HG03060 (cell line): Measurements from ENCODE around the gene KIF16B.

Experiments
- ATAC-seq: cut with Tn5 transposase; IDR thresholded peaks from one replicate; pipeline ENCODE4 v1.9.1; 2021; ENCODE audit warnings: low read depth, moderate number of reproducible peaks; ENCODE audit not compliant: unreplicated experiment

KIF16B gene

DNA sequence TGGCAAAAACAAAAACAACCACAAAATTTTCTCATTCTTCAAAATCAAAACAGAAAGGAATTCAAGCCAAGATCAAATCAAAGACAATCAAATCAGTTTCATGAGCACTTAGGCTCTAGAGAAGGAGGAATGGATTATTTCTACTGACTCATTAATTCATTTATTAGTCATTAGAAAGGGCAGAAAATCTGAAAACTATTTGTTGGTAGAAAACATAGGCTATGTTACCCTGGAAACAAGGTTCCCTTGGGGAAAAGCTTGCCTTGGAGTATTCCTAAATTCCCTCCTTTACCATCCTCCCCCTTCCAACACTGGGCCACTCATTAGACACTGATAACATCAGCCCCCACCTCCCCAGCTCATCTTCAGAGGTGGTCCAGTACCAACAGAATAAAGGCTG, 17.5 kb downstream of the KIF16B start:
- ATAC-seq = no peak

DNA sequence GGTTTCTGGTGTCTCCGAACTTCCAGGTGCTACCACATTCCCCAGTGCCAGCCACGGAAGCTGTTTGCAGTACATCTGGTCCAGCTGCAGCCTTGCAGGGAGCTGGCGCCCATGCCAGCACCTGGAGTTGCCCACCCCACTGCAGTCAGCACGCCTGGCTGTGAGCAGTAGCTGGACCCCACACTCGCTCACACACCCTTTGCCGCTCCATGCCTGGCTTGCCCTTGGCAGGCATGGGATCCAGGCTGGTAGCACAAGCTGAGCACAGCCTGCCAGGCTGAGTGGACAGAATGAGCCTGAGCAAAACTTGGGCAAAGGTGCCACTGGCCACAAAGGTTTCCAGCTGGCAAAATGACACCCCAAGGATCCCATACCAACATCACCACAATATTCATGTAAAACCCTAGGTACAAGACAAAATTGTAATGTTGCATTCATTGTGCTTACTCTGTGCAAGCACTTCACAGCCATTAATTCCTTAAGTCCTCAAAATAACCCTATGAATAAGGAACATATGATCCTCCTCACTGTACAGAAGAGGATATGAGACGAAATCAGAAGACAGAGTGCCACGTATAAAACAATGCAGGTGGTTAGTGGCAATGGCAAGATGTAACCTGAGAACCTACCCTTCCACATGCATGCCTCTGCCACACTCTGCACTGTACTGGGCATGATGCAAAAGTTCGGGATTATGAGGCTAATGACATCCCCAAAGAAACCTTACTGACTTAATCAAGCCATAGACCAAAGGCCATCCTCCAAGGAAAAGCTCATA, 18.3 kb downstream of the KIF16B start:
- no peak for ATAC-seq

DNA sequence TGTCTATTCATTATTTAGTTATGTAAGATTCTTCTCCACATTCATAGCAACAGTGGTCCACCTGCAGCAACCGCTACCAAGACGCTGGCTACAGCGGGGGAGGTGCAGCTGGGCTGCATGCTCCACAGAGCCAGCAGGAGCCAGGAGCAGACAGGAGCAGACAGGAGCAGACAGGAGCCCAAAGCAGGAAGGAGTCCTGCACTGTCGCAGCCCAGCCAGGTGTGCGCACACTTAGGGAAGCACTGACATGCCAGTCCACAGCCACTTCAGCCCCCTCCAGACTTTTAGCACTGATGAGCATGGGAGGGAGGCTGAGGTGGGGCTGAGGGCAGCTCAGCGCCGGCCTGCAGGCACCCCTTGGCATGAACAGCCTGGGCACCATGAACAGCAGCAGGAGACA, 19.6 kb downstream of the KIF16B start:
- no peak for ATAC-seq

DNA sequence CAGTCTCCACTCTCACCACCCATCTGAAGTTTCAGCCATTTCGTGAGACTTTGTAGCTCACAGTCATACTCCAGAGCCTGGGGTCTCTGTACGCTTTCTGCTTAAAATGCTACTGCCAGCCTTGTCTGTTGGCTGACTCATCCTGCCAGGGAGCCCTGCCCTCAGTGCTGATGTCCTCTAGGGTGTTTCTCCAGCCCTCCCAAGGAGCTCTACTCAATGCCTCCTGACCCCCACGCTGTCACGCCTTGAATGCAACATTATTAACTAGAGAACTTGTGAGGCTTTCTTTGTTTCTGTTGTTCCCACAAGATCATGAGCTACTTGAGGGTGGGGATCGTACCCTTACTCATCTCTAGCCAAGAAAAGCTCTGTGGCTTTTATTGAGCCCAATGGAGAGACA, 20.1 kb downstream of the KIF16B start:
- ATAC-seq = no peak

DNA sequence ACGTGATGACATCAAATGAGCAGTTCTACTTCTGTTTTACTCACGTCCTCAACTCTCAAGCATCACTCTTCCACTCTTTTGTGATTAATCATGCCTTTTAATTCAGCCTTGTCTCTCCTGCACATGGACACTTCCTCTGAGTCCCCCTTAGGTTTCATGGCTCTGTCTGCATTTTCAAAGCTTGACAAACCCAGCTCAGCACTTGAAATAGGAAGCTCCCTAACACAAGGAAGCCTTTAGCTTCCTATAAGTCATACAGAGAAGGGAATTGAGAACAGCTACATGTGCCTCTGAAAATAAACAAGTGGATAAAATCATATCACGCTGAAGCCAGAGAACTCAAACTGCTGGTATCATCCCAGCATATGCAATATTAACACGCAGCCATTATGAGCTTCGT, 21.2 kb downstream of the KIF16B start:
- no peak for ATAC-seq

DNA sequence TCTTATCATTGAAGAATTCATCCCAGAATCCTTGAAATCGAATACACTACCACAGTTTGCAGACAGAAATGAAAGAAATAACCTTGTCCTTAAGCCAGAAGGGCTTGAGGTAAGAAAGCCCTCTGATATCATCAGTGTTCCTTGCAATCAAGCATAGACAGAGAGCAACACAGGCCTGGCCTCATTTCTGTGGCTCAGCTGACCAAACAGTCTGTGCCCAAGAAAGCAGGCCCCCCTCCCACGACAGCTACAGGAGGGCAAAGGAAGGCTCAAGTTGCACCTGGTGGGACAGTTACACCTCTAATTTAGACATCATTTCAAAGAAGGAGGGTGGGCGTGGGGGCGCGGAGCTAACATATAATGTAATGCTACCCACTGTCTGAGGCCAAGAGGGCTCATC, 21.6 kb downstream of the KIF16B start:
- no peak for ATAC-seq

DNA sequence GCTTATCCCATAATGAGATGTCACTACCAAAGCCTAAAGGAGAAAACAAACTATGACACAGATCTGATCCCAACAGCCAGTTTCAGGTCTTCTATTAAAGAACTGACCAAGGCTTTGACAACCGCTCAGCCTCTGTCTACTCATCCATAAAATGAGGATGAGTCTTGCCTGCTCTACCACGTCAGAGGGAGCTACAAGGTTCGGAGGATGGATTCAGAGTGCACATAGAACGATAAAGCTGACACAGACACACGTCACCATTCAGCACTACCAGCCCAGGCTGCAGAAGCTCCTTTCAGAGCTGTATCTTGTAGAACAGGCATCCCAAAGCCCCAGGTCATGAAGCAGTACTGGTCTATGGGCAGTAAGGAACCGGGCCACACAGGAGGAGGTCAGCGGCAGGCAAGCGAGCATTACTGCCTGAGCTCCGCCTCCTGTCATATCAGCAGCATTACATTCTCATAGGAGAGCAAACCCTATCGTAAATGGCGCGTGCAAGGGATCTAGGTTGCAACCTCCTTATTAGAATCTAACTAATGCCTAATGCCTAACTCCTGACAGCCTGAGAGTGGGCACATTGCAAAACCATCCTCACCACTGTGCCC, 25.1 kb downstream of the KIF16B start:
- ATAC-seq = no peak

DNA sequence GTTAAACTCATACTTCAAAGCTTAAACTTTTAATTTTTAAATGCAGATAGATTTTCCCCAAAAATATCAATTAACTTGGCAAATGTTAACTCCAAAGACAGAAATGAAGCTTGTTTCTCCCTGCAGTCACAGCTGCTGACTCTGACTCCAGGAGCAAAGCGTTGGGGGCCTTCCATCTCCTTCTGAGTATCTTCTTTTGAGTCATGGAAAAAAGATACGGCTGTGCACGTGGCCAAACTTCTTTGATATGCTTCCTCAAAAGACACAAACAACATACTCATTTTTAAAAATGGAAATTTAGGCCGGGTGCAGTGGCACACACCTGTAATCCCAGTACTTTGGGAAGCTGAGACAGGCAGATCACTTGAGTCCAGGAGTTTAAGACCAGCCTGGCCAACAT, 28.3 kb downstream of the KIF16B start:
- no peak for ATAC-seq

DNA sequence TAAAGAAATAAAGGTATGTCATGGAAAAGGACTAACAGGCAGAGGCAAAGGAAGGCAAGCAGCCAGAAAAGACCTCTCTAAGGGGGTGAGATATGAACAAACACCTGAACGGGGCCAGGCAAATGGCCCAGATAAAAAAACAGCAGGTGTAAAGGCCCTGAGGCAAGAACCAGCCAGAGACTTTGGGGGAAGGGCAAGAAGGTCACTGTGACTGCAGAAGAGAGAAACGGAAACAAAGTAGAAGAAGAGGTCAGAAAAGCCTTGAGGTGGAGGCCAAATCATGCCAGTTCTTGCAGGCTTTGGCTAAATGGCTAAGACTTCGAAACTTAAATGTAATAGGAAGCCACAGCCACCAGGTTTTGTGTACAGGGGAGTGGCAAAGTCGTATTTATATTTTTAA, 30.8 kb downstream of the KIF16B start:
- no peak for ATAC-seq

DNA sequence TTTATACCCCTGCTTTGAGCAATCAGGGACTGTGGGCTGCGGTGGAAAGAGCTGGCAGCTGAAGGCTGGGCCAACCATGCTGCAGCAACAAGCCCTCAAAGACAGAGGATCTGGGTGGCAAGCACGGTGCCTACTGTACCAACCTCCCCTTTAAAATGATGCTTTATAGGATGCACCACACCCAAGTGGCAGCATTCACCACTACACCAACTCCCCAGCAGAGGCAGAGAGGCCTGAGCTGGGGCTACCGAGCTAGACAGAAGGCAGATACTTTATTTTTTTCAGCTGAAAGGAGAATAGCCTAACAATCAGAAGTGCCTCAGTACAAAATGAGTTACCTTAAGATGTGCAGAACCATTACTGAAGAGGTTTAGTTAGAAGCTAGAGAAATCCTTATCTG, 31.4 kb downstream of the KIF16B start:
- no peak for ATAC-seq

DNA sequence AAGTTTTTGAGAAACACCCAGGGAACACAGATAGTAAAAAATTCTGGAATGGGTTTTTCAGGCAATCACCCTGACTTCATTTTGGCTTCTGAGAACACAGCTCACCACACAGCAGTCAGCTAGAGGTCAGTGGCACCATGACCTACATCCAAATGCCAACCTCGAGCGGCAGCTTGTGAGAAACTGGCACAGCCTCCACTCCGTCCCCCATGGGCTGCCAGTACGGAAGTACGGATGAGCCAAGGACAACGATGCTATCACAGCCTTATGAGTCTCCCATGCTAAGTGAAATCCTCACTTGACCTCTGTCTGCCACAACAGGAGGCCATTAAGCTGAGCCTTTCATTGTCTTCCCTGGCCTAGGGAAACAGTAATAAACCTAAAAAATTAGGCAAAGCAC, 32.0 kb downstream of the KIF16B start:
- ATAC-seq = no peak

DNA sequence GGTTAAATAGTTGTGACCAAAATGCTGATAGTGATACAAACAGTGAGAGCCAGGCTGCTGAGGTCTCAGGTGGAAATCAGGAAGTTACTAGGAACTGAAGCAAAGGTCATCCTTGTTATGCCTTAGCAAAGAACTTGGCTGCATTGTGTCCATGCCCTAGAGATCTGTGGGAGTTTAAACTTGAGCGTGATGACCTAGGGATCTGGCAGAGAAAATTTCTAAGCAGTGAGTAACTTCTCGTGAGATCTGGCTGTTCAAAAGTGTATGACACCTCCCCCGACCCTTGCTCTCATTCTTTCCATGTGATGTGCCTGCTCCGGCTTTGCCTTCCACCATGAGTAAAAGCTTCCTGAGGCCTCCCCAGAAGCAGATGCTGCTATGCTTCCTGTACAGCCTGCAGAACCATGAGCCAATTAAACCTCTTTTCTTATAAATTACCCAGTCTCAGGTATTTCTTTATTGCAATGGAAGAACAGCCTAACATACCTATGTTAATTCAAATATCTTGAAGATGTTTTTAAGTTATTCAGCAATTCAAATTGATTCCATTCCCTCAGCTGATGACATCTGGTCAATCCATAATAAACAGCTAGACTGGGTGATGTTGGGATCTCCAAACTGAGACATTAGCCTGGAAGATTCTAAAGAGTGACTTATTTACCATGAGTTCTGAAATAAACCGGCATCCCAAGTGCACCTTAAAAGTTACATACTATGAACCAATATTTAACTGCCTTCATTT, 33.8 kb downstream of the KIF16B start:
- no peak for ATAC-seq

DNA sequence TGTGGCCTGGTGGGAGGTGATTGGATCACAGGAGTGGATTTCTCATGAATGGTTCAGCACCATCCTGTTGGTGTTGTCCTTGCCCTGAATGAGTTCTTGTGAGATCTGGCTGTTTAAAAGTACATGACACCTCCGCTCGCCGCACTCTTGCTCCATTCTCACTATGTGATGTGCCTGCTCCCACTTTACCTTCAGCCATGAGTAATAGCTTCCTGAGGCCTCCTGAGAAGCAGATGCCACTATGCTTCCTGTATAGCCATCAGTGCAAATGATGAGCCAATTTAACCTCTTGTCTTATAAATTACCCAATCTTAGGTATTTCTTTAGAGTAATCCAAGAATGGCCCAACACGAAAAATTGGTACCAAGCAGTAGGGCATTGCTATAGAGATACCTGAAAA, 34.5 kb downstream of the KIF16B start:
- no peak for ATAC-seq

DNA sequence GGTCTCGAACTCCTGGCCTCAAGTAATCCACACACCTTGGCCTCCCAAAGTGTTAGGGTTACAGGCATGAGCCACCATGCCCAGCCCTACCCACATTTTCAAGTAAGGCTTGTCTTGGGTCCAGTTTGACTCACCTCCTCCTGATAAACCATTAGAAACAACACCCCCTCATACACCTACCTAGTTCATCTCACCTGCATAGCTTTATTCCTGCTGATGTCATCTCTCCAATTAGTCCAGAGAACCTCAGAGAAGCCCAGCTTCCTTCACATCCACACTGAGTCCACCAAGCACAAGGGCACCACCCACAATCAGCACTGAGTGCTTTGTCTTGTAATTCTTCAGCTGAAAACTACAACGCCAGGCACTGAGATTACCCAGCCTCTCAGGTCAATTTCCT, 35.3 kb downstream of the KIF16B start:
- ATAC-seq = no peak

DNA sequence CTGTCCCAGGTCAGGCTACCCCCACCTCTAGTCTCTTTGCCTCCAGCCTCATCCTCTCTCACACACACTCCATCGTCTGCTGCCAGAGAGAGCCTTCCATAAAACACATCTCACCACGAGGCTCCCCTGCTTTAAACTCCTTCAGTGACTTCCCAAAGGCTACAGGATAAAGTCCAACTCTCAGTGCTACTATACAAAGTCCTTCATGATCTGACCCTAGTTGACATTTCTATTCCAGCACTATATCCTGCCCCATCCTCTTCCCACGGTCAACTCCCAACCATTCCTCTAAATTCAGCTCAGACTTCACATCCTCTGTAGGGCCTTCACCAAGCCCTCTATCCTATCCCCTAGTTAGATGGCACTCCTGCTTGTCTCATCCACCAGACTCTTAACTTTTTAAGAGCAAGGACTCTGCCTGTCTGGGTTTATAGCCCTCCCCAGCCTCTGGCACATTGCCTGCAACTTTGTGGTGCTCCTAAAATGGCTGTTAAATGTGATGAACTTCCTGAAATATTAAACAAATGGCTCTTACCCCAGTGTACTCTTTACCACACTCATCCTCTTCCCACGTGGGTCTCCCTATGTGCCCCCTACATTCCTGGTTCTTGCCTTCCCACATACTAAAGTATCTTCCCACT, 36.1 kb downstream of the KIF16B start:
- no peak for ATAC-seq

DNA sequence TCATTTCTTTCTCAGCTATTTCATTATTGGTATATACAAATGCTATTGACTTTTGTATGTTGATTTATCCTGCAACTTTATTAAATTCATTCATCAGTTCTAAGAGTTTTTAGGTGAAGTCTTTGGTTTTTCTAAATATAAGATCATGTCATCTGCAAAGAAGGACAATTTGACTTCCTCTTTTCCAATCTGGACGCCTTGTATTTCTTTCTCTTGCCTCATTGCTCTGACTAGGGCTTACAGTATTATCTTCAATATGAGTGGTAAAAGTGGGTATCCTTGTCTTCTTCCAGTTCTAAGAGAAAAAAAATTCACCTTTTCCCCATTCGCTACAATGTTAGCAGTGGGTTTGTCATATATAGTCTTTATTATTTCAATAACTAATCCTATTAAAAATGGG, 38.0 kb downstream of the KIF16B start:
- no peak for ATAC-seq

DNA sequence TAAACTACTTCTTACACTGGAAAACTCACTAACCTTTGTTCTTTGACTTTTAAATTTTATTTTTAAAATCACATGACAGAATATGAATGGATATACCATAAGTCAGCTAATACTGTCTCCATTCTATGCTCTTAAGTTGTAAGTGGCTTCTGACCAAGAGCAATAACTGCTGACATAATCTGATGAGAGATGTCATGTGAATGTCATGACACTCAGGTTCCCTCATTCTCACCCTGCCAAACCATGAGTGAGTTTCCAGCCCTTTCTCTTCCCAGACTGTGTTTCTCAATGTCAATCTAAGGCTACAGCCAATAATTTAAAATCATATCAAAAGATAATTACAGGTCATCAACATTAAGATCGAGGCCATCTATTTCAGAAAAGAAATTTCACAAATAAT, 39.7 kb downstream of the KIF16B start:
- no peak for ATAC-seq

DNA sequence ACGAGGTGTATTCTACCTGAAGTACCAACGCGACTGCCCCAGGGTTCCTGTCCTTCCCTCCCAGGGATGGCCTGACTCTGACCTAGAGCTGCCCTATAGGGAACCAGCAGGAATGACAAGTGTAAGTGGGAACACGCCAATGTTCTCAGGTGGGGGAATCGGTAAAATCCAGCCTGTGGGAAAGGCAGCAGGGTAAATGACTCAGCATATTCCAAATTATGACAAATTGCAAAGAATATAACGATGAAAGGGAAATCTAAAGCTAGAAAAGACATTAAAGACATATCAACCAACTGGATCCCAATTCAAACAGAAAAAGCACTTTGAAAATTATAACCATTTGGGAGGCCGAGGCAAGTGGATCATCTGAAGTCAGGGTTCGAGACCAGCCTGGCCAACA, 41.8 kb downstream of the KIF16B start:
- no peak for ATAC-seq

DNA sequence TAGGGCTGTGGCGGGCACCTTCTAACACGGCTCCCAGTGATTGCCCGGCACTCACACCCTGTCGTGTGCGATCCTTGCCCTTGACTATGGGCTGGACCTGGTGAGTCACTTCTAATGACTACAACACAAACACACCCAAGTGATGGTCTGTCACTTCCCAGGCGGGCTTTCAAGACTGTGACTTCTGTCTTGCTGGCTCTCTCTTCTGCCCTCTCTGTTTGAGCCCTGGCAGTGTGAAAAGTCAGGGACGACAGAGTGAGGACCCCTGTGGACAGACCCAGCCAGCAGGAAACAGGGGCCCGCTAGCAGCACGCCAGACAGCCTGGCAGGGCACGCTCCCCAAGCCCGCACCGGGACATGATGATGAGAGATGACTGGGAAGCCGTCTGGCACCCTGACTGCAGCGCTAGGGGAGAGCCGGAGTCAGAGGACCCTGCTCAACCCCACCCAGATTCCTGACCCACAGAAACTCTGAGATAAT, 43.0 kb downstream of the KIF16B start:
- no peak for ATAC-seq

DNA sequence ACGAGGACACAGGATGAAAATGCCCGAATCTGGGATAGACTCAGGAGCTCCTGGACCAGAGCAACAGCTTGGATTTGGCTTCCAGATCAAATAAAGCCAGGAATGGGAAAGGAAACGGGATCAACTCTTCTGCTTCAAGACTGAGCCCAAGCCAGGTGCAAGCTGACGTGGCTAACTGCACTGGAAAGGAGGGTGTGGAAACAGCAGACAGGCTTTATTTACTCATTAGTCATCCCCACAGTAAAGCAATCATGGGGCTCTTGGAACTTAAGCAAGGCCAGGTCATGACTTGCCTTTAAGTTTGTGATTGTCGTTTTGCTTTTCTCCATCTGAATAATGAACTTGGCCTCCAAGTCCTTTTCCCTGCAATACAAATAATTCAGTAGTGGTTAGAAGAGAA, 45.2 kb downstream of the KIF16B start:
- ATAC-seq = no peak

DNA sequence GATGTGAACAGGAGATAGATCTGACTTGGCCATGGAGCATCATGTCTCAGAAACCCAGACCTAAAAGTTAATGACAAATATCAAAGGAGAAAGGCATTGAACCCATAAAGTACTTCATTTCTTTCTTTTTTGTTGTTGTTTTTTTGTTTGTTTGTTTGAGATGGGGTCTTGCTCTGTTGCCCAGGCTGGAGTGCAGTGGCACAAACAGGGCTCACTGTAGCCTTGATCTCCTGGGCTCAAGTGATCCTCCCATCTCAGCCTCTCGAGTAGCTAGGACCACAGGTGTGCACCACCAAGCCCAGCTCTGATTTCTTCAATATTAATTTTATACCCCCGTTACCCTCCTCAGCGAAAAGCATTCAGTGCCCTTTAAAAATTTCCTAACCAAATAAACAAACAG, 45.8 kb downstream of the KIF16B start:
- ATAC-seq = no peak
